DMS 273 (cell line): Measurements from ENCODE around the gene BEX4.

Experiments
- DNase-seq: peaks from one replicate; lab custom pipeline; 2025; ENCODE audit not compliant: unreplicated experiment; lab: John Stamatoyannopoulos, UW

BEX4 gene

DNA sequence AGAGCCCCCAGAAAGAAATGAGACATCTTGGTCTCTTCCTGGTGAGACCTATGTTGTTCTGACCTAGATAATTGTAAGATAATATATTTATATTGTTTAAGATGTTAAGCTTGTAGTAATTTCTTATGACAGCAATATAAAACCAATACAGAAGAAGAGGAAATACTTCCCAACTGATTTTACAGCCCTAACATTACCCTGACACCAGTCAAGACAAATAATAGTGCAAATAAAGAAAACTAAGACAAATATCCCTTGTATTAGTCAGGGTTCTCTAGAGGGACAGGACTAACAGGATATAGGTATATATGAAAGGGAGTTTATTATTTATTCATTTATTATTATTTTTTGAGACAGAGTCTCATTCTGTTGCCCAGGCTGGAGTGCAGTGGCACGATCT lies 21.4 kb downstream of the BEX4 start:
- DNase-seq, result no peak

DNA sequence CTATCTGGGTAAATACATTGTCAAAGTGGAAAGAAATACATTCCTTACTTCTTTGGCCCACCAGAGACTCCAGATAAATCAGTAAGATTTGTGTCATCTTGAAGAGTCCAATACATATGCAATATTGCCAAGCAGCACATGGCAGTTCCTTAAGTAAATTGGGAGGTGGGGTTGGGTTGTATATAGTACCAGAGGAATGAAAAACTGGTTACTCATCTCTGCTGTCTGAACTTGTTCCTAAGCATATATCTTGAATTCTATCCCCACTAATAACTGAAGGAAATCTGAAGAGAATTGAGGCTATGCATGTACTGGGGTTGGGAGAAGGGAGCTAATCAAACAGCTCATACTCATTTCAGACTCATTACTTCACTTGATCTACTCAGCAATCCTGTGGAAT lies 25.2 kb downstream of the BEX4 start:
- DNase-seq, result no peak

DNA sequence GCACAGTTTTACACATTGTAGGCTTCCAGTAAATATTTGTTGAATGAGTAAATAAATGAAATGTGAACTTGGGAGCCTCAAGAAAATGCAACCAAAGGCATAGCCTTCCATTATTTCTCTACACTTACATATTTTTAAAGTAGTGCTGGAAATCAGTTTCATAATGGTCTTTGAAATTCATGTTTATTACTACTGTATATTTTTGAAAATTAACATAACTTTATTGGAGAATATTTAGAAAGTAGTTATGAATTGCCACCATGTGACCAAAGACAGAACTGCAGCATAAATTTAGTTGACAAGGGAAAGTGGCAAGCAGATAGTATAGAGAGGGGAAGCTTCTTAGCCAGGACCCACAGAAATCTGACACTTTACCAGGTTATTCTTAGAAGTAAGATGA lies 33.6 kb downstream of the BEX4 start:
- peak; percentile 47 for DNase-seq

DNA sequence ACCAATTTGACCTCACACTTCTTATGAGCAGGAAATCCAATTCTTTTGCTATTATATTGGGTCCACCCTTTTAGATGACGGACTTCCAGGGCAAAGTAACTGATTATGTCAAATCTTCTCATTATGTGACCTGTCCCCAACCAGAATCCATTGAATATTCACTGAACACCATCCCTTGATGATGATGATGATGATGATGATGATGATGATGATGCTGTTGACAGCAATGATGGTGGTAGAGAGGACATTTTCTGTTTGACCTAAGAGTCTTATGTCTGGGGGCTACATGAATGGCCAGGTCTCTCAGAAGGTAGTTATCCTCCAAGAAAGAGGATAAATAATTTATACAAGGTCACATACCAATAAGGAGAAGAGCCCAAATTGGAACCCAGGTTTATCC lies 34.9 kb downstream of the BEX4 start:
- no peak for DNase-seq

DNA sequence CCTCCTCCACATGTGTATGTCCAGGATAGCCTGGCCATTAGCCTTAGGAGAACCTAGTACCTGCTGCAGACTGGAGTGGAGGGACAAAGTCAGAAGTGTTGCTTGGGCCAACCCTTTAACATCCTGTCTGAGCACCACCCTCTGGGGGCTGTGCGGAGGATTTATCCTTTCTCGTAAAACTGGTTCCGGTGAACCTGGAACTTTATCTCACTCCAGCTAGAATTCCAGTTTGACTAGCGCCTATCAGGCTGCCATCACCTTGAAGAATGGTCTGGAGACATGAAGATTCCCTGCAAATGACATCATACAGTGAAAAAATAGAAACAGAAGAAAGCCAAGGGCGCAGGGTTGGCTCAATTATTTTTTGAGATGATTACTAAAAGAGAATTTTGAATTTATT lies 36.1 kb downstream of the BEX4 start:
- DNase-seq, result no peak

DNA sequence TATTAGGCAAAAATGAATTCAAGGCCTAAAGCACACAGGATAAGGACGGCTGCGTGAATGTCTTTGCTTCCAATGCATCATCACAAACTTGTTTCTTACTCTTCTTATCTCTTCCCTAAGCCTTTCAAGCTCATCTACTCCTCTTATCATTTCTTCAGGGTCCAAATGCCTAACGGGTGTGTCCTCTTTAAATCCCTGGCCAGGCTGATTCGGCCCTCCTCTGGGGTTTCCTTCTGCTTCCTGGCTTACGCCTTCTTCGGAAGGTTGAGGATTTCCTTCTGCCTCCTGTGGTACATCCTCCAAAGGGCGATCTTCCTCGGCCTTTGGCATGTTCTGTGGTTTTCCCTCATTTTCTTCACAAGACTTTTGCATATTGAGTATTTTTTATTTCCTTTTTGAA lies 38.7 kb downstream of the BEX4 start:
- DNase-seq, result peak; percentile 3

DNA sequence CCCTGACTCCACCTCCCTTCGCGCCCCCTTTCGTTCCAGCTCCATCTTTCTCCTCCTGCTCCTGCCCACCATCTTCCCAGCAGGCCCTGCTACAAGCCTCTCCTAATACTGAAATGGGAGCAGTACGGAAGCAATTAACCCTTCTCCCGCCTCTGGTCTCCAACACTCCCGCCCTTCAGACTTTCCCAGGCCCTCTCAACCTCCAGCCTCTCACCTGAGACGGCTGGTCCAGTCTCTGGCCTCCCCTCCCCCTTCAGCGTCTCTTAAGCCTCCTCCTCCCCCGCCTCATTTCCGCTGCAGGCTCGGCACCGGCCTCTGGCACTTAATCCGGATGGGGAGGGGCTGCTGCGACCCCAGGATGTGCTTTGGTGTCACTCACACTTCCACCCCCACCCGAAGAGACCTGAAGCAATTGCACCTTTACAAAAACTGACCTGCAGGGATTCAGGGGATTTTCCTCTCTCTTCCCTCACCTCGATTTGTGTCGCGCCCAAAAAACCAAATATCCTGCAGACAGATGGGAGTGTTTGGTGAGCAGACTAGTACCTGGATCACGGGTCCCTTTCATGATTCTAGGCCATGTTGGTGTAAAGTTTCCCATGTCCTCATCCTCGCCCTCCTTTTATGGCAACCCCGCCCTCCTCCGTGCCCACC lies 39.4 kb downstream of the BEX4 start:
- peak; percentile 48 for DNase-seq

DNA sequence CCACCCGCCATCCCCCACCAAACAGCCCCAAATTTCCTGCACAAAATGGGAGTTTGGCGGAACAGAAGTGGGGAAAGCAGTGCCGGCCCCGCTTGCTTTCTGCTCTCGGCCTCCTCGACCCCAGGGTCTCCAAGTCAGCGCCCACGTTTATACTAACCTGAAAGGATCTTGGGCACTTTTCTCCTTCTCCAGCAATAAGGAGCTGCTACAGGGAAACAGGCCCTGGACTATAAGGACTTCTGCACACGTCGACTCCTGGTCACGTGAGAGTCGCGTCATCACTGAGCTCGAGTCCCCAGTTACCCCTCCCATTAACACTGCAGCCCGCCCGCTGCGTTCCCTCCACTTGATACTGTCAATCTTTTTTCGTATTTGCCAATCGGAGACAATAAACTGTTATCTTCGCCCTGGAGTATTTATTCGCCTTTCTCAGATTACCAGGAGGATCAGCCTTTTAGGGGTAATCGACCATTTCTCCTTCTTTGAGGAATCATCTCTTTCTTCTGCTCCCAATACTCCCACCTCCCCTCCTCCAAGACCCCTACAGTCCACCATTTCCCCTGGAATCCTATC lies 40.1 kb downstream of the BEX4 start, which contains the start of gene TCEAL8:
TCEAL8 (minus strand) TSS at position 235 of the 573 bp plus-strand sequence. CDS start 1,176 bp downstream, outside the sequence.
- peak; percentile 91 for DNase-seq

DNA sequence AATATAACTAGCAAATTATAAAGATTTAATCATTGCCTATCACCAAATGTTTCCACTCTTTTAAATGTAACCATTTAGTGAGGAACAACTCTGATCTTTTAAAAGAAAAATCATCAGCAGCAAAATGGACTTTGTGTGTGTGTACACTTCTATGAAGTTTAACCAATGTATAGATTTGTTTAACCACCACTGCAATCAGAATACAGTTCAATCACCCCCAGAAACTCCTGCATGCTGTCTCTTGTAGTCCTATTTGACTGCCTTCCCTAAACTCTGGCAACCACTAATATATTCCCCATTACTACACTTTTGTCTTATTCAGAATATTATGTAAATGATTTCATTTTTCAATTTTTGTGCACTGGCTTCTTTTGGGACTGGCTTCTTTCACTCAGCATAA lies 41.7 kb downstream of the BEX4 start:
- DNase-seq, result no peak

DNA sequence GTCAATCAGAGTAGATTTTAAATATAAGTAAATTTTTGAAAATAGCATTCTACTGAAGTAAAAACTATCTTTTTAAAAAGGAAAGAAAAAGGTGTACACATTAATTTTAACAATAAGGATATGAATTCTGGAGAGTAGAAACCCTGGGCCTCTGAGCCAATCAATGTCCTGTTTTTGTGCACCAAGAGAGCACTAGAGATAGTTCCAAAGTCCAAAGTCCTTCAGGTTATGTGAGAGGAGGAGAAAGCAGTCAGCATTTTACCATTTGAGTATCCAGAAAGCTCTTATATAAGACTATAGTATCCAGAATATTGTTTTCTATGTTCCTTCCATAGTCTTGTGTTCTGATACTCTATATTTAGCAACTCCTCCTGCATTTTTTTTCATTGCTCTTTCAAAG lies 43.4 kb downstream of the BEX4 start:
- no peak for DNase-seq
